ENCODE measurements around the gene HOXC12. TPM values are rescaled to one million over a fixed set of nuclear protein-coding genes. Genes with fewer than 3 reads are reported as not detected.

Gene HOXC12
- total RNA-seq, 2 experiments from 2014 or later = not detected

DNA sequence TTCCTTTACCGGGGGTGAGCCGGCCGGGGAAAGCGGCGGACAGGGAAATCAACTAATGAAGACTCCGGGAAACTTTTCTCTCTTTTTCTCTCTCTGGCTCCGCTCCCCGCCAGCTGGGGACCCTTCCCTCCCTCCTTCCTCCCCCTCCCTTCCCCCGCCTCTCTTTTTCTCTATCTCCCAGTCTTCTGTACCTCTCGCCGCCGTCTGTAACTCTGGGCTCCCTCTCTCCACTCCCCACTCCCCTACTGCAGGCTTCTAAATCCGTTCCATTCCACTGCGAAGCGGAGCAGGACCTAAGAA lies 11.3 kb downstream of the HOXC12 start:
- Histone ChIP-seq H3K4me3 (ENCODE audit: low read length) (no peak overlapping the region), H3K36me3 (ENCODE audit: insufficient read depth, low read length) (no peaks in the 10 kb centered on the region), H3K9me3 (ENCODE audit: control insufficient read depth in 1 of 2, insufficient read depth in 1 of 2, low read length in 2 of 2) (peaks cover 8 to 58% of the 10 kb centered on the region in 2 experiments), H3K27ac (ENCODE audit: low read depth in 1 of 2, low read length in 2 of 2) (no peak overlapping the region), H3K4me1 (ENCODE audit: insufficient read depth, low read length) (peaks cover 39% of the 10 kb centered on the region), H3K27me3 (ENCODE audit: control insufficient read depth in 1 of 2, insufficient read depth in 2 of 2, low read length in 2 of 2) (peaks cover 97 to 100% of the 10 kb centered on the region in 2 experiments)
- TF ChIP-seq, protein P1, sequence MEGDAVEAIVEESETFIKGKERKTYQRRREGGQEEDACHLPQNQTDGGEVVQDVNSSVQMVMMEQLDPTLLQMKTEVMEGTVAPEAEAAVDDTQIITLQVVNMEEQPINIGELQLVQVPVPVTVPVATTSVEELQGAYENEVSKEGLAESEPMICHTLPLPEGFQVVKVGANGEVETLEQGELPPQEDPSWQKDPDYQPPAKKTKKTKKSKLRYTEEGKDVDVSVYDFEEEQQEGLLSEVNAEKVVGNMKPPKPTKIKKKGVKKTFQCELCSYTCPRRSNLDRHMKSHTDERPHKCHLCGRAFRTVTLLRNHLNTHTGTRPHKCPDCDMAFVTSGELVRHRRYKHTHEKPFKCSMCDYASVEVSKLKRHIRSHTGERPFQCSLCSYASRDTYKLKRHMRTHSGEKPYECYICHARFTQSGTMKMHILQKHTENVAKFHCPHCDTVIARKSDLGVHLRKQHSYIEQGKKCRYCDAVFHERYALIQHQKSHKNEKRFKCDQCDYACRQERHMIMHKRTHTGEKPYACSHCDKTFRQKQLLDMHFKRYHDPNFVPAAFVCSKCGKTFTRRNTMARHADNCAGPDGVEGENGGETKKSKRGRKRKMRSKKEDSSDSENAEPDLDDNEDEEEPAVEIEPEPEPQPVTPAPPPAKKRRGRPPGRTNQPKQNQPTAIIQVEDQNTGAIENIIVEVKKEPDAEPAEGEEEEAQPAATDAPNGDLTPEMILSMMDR (IDR thresholded peaks at IDR 0.05) = no peak
- intact Hi-C loops (cut with DNase I, micrococcal nuclease) = no loop called here
- Mint-ChIP-seq H3K27ac (no peak overlapping the region), H3K27me3 (peaks cover 96% of the 10 kb centered on the region), H3K9me3 (no peaks in the 10 kb centered on the region), H3K4me3 (peak overlapping the region; percentile 61), H3K36me3 (ENCODE audit: low read depth) (no peaks in the 10 kb centered on the region), H3K4me1 (ENCODE audit: low read depth) (peaks cover 38% of the 10 kb centered on the region)
- ATAC-seq (ENCODE audit: poor library complexity) = no peak
- DNase-seq = no peak
- CTCF ChIA-PET = interaction anchor here (1.8 kb wide), 1 partner anchor 19 kb away, joined by 4 read pairs; the partner anchor contains the start of gene HOXC10
- POLR2A ChIA-PET = interaction anchor here (1.5 kb wide), 1 partner anchor 10 kb away, joined by 5 read pairs; no protein-coding TSS in a partner anchor

DNA sequence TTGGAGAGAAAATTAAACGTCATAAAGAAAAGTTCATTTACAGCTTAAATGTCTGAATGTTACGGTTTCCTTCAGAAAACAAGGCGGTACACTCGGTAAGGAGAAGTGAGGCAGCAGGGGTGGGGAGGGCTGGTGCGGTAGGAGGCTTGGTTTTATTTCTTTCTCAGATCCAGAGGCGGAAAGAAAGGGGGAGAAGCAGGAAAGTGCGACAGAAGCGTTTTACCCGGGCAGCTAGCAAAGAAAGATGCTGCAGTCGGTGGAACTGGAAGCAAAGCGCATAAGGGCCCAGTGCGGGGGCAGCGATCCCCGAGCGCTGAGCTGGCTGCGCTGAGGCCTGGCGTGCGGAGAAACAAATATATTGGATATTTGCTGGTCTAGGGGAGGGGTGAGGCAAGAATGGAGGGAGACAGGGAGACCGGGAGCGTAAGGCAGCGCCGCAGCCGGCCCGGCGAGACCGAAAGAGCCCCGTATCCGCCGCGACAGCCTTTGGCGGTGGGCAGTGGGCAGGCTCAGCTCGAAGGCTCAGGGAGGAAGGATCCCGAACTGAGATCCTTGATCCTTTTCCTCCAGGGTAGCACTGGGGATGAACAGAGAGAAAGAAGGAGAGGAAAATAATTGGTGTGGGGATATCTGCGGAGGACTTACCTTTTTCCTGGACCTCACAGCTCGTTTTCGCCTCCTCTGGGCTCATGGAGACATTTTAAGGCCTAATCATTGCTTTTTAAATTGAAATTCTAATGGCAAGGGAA lies 11.9 kb downstream of the HOXC12 start:
- H3K27ac ChIP-seq (ENCODE audit: low read depth in 1 of 2, low read length in 2 of 2) = no peak overlapping the region
- no peak overlapping the region for H3K27ac Mint-ChIP-seq
- no peaks in the 10 kb centered on the region for H3K9me3 Mint-ChIP-seq
- ChIA-PET POLR2A (interaction anchor here (1.5 kb wide), 1 partner anchor 9 kb away, joined by 5 read pairs; no protein-coding TSS in a partner anchor), CTCF (interaction anchor here (1.8 kb wide), 1 partner anchor 18 kb away, joined by 4 read pairs; the partner anchor contains the start of gene HOXC10)
- H3K27me3 ChIP-seq (ENCODE audit: control insufficient read depth in 1 of 2, insufficient read depth in 2 of 2, low read length in 2 of 2) = peaks cover 97 to 100% of the 10 kb centered on the region in 2 experiments
- no peaks in the 10 kb centered on the region for H3K36me3 ChIP-seq (ENCODE audit: insufficient read depth, low read length)
- peaks cover 34% of the 10 kb centered on the region for H3K4me1 ChIP-seq (ENCODE audit: insufficient read depth, low read length)
- peaks cover 38% of the 10 kb centered on the region for H3K4me1 Mint-ChIP-seq (ENCODE audit: low read depth)
- TF ChIP-seq, protein P1 (IDR thresholded peaks at IDR 0.05) = no peak
- H3K27me3 Mint-ChIP-seq = peaks cover 100% of the 10 kb centered on the region
- DNase-seq (no peak), ATAC-seq (ENCODE audit: poor library complexity) (no peak)
- H3K4me3 ChIP-seq (ENCODE audit: low read length) = no peak overlapping the region
- intact Hi-C loops (cut with DNase I, micrococcal nuclease) = no loop called here
- H3K4me3 Mint-ChIP-seq = peak overlapping the region; percentile 61
- H3K36me3 Mint-ChIP-seq (ENCODE audit: low read depth) = no peaks in the 10 kb centered on the region
- peaks cover 8 to 52% of the 10 kb centered on the region in 2 experiments for H3K9me3 ChIP-seq (ENCODE audit: control insufficient read depth in 1 of 2, insufficient read depth in 1 of 2, low read length in 2 of 2)

DNA sequence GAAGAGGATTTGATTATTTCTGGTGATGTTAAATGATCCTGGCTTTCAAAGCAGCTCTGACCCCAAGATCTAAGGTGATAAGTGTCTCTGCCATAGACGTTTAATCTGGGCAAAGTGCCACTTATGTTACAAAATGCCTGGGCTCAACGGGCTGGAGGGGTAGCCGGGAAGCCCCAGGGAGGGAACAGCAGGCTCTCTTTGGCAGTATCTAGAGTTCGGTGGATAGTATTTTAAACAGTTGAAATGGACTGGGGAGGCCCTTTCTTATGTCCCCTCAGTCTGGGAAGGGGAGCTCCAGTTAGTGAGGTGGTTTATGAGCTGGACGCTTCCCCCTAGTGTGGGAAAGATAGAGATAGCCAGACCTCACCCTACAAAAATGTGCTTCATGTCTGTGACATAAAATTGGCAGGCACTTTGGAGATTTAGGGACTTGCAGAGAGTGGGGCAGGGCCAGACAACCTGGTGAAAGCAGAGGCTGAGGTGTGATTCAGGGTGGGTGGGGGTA lies 12.8 kb downstream of the HOXC12 start:
- Mint-ChIP-seq H3K27me3 (peaks cover 100% of the 10 kb centered on the region), H3K36me3 (ENCODE audit: low read depth) (peaks cover 5% of the 10 kb centered on the region), H3K4me1 (ENCODE audit: low read depth) (peaks cover 38% of the 10 kb centered on the region), H3K9me3 (no peaks in the 10 kb centered on the region), H3K4me3 (no peak overlapping the region), H3K27ac (no peak overlapping the region)
- H3K27me3 ChIP-seq (ENCODE audit: control insufficient read depth in 1 of 2, insufficient read depth in 2 of 2, low read length in 2 of 2) = peaks cover 99 to 100% of the 10 kb centered on the region in 2 experiments
- ChIA-PET CTCF (interaction anchor here (1.8 kb wide), 1 partner anchor 17 kb away, joined by 4 read pairs; the partner anchor contains the start of gene HOXC10), POLR2A (no interaction called here)
- intact Hi-C loops (cut with DNase I, micrococcal nuclease) = no loop called here
- ATAC-seq (ENCODE audit: poor library complexity) = no peak
- H3K36me3 ChIP-seq (ENCODE audit: insufficient read depth, low read length) = no peaks in the 10 kb centered on the region
- H3K4me3 ChIP-seq (ENCODE audit: low read length) = no peak overlapping the region
- peaks cover 8 to 53% of the 10 kb centered on the region in 2 experiments for H3K9me3 ChIP-seq (ENCODE audit: control insufficient read depth in 1 of 2, insufficient read depth in 1 of 2, low read length in 2 of 2)
- H3K4me1 ChIP-seq (ENCODE audit: insufficient read depth, low read length) = peaks cover 34% of the 10 kb centered on the region
- TF ChIP-seq, protein P1 (IDR thresholded peaks at IDR 0.05) = no peak
- DNase-seq = no peak
- no peak overlapping the region for H3K27ac ChIP-seq (ENCODE audit: low read depth in 1 of 2, low read length in 2 of 2)

All from CD4-positive, alpha-beta T cell (primary cell).